Mesenchymal stem cell (in vitro differentiated cells and primary cell): ENCODE measurements around the gene OPRL1.

ENCODE experiments used
- DNase-seq: peaks from one replicate; pipeline ENCODE4 v3.0.0-alpha.2; 2013
- H2AFZ ChIP-seq: one replicate; pipeline ENCODE4 v1.6.1; 2013; ENCODE audit warnings: low read depth, mild to moderate bottlenecking, control low read depth, inconsistent platforms, low read length, moderate library complexity
- H2AK5ac ChIP-seq: 2 replicates; pipeline ENCODE4 v1.6.1; 2013; ENCODE audit warnings: low read length, moderate library complexity, mild to moderate bottlenecking, inconsistent platforms; ENCODE audit not compliant: severe bottlenecking
- H2BK120ac ChIP-seq: one replicate; pipeline ENCODE4 v1.6.1; 2013; ENCODE audit warnings: low read depth, mild to moderate bottlenecking, inconsistent platforms, low read length, moderate library complexity
- H2BK12ac ChIP-seq, 2 experiments: one replicate each; pipeline ENCODE4 v1.6.1; 2013; ENCODE audit warnings: inconsistent platforms in 2 of 2, low read length in 2 of 2, mild to moderate bottlenecking in 2 of 2, moderate library complexity in 2 of 2, control low read depth in 1 of 2
- H2BK15ac ChIP-seq: one replicate; pipeline ENCODE4 v1.6.1; 2013; ENCODE audit warnings: mild to moderate bottlenecking, low read depth, inconsistent platforms; ENCODE audit not compliant: poor library complexity, severe bottlenecking
- H2BK5ac ChIP-seq: 2 replicates; pipeline ENCODE4 v1.6.1; 2013; ENCODE audit warnings: low read depth, mild to moderate bottlenecking, low read length, control low read depth, inconsistent platforms; ENCODE audit not compliant: poor library complexity, severe bottlenecking
- H3K14ac ChIP-seq, 2 experiments: one replicate each; pipeline ENCODE4 v1.6.1; 2013; ENCODE audit warnings: inconsistent platforms in 2 of 2, low read length in 2 of 2, control low read depth in 1 of 2, mild to moderate bottlenecking in 1 of 2, moderate library complexity in 1 of 2
- H3K18ac ChIP-seq, 2 experiments: one replicate each; pipeline ENCODE4 v1.6.1; 2013; ENCODE audit warnings: inconsistent platforms in 2 of 2, low read length in 2 of 2, control low read depth in 1 of 2, low read depth in 1 of 2, mild to moderate bottlenecking in 1 of 2
- H3K23ac ChIP-seq, 2 experiments: one replicate each; pipeline ENCODE4 v1.6.1; 2013; ENCODE audit warnings: inconsistent platforms in 2 of 2, low read length in 2 of 2, mild to moderate bottlenecking in 2 of 2, moderate library complexity in 2 of 2, control low read depth in 1 of 2
- H3K27ac ChIP-seq: 2 replicates; pipeline ENCODE4 v1.5.1; 2013; ENCODE audit warnings: mild to moderate bottlenecking, moderate library complexity, low read length, control low read depth, inconsistent platforms; ENCODE audit not compliant: poor library complexity, severe bottlenecking
- H3K27me3 ChIP-seq, 2 experiments: 2 replicates each; pipeline versions ENCODE4 v1.6.1 to v1.7.0; 2013; ENCODE audit warnings: low read length in 2 of 2, mild to moderate bottlenecking in 2 of 2, moderate library complexity in 2 of 2, control low read depth in 1 of 2, inconsistent platforms in 1 of 2; ENCODE audit not compliant: control insufficient read depth in 1 of 2, insufficient read depth in 1 of 2
- H3K36me3 ChIP-seq, 2 experiments: 2 replicates each; pipeline versions ENCODE4 v1.6.1 to v1.7.0; 2013; ENCODE audit warnings: low read length in 2 of 2, control low read depth in 1 of 2, inconsistent platforms in 1 of 2, low read depth in 1 of 2, mild to moderate bottlenecking in 1 of 2; ENCODE audit not compliant: insufficient read depth in 2 of 2, control insufficient read depth in 1 of 2
- H3K4ac ChIP-seq, 2 experiments: one replicate each; pipeline ENCODE4 v1.6.1; 2013; ENCODE audit warnings: inconsistent platforms in 2 of 2, low read length in 2 of 2, mild to moderate bottlenecking in 2 of 2, moderate library complexity in 2 of 2, control low read depth in 1 of 2, low read depth in 1 of 2
- H3K4me1 ChIP-seq: 2 replicates; pipeline ENCODE4 v1.6.1; 2013; ENCODE audit warnings: low read depth, low read length, control low read depth; ENCODE audit not compliant: control insufficient read depth, insufficient read depth
- H3K4me2 ChIP-seq: 2 replicates; pipeline ENCODE4 v1.6.1; 2013; ENCODE audit warnings: low read length, mild to moderate bottlenecking, inconsistent platforms; ENCODE audit not compliant: poor library complexity, severe bottlenecking
- H3K4me3 ChIP-seq, 2 experiments: 2 replicates each; pipeline versions ENCODE4 v1.5.1 to v1.7.0; 2013; ENCODE audit warnings: low read length in 2 of 2, mild to moderate bottlenecking in 2 of 2, control low read depth in 1 of 2, low read depth in 1 of 2; ENCODE audit not compliant: insufficient read depth in 1 of 2
- H3K79me1 ChIP-seq: replicated peaks from 2 replicates; pipeline ENCODE4 v1.6.1; 2013; ENCODE audit warnings: mild to moderate bottlenecking, control low read depth, low read length, inconsistent platforms; ENCODE audit not compliant: poor library complexity, severe bottlenecking
- H3K9ac ChIP-seq: 2 replicates; pipeline ENCODE4 v1.7.0; 2013; ENCODE audit warnings: mild to moderate bottlenecking, low read length, moderate library complexity
- H3K9me3 ChIP-seq: 2 replicates; pipeline ENCODE4 v1.7.0; 2013; ENCODE audit warnings: mild to moderate bottlenecking, low read length; ENCODE audit not compliant: control insufficient read depth
- H4K8ac ChIP-seq: one replicate; pipeline ENCODE4 v1.6.1; 2013; ENCODE audit warnings: inconsistent platforms, mild to moderate bottlenecking, low read length, moderate library complexity
- H4K91ac ChIP-seq: one replicate; pipeline ENCODE4 v1.6.1; 2013; ENCODE audit warnings: mild to moderate bottlenecking, low read length, inconsistent platforms
- WGBS: methylation state at CpG from one replicate; pipeline ENCODE4 v1.1.7; 2013; ENCODE audit warnings: mixed read lengths; 5-methylcytosine and 5-hydroxymethylcytosine counted together

Gene OPRL1

DNA sequence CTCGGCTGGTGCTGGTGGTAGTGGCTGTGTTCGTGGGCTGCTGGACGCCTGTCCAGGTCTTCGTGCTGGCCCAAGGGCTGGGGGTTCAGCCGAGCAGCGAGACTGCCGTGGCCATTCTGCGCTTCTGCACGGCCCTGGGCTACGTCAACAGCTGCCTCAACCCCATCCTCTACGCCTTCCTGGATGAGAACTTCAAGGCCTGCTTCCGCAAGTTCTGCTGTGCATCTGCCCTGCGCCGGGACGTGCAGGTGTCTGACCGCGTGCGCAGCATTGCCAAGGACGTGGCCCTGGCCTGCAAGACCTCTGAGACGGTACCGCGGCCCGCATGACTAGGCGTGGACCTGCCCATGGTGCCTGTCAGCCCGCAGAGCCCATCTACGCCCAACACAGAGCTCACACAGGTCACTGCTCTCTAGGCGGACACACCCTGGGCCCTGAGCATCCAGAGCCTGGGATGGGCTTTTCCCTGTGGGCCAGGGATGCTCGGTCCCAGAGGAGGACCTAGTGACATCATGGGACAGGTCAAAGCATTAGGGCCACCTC lies 18.7 kb downstream of the OPRL1 start:
- no peak for DNase-seq
- Histone ChIP-seq H3K4me3 (no peak overlapping the region), H3K9me3 (no peaks in the 10 kb centered on the region), H3K23ac (no peak overlapping the region), H3K4me2 (no peak overlapping the region), H2BK120ac (no peak overlapping the region), H3K14ac (peak overlapping the region in 1 of 2 experiments; percentile 4), H3K4me1 (peaks cover 12% of the 10 kb centered on the region), H3K4ac (no peak overlapping the region), H2BK5ac (no peak overlapping the region), H3K18ac (no peak overlapping the region), H3K36me3 (peaks cover 0 to 10% of the 10 kb centered on the region in 2 experiments), H4K8ac (no peak overlapping the region), H3K27me3 (peaks cover 40 to 42% of the 10 kb centered on the region in 2 experiments), H2AFZ (no peak overlapping the region), H2BK15ac (no peak overlapping the region), H2AK5ac (no peak overlapping the region), H3K79me1 (no peaks in the 10 kb centered on the region), H2BK12ac (no peak overlapping the region), H4K91ac (no peak overlapping the region), H3K9ac (no peak overlapping the region), H3K27ac (no peak overlapping the region)
- WGBS: 89% methylated on average over 28 of the region's 28 CpGs

DNA sequence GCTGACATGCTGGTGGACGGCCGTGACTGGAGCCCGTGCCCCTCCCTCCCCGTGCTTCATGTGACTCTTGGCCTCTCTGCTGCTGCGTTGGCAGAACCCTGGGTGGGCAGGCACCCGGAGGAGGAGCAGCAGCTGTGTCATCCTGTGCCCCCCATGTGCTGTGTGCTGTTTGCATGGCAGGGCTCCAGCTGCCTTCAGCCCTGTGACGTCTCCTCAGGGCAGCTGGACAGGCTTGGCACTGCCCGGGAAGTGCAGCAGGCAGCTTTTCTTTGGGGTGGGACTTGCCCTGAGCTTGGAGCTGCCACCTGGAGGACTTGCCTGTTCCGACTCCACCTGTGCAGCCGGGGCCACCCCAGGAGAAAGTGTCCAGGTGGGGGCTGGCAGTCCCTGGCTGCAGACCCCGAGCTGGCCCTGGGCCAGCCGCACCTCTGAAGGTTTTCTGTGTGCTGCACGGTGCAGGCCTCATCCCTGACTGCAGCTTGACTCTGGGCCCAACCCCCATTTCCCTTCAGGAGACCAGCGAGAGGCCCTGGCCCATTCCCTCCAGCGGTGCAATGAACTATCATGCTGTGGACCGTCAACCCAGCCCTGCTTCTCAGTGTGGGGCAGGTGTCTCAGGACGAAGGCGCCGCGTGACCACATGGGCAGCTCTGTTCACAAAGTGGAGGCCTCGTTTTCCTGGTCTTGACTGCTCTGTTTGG lies 19.4 kb downstream of the OPRL1 start:
- Histone ChIP-seq H3K4me1 (peaks cover 18% of the 10 kb centered on the region), H3K4me2 (no peak overlapping the region), H3K9ac (no peak overlapping the region), H2AFZ (no peak overlapping the region), H4K91ac (no peak overlapping the region), H3K27ac (no peak overlapping the region), H4K8ac (no peak overlapping the region), H2BK5ac (no peak overlapping the region), H3K27me3 (peaks cover 47 to 49% of the 10 kb centered on the region in 2 experiments), H3K4me3 (no peak overlapping the region), H3K23ac (no peak overlapping the region), H3K9me3 (no peaks in the 10 kb centered on the region), H3K79me1 (no peaks in the 10 kb centered on the region), H2BK120ac (no peak overlapping the region), H2BK15ac (no peak overlapping the region), H3K4ac (no peak overlapping the region), H3K14ac (no peak overlapping the region), H2AK5ac (no peak overlapping the region), H3K18ac (no peak overlapping the region), H3K36me3 (peaks cover 0 to 10% of the 10 kb centered on the region in 2 experiments), H2BK12ac (no peak overlapping the region)
- no peak for DNase-seq
- 87% methylated on average over 20 of the region's 21 CpGs for WGBS

DNA sequence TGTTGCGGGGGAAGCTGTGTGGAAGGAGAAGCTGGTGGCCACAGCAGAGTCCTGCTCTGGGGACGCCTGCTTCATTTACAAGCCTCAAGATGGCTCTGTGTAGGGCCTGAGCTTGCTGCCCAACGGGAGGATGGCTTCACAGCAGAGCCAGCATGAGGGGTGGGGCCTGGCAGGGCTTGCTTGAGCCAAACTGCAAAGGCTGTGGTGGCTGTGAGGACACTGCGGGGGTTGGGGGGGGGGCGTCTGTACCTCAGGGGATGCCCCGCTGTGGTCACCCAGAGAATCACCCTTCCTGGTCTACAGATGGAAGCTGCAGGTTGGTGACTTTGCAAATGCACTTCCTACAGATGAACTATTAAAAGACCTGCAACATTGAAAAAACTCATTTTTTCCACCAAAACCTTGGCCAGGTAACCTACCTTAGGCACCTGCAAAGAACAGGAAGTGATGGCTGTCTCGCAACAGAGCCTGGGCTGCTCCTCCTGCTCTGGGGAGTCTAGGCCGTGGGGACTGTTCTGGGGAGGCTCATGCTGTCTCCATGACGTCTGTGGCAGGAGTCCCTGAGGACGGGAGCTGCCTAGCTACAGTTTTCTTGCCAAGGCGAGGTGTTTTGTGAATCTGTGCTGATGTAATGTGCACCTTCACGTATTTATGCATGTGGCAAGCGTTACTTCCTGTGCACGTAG lies 20.1 kb downstream of the OPRL1 start:
- Histone ChIP-seq H3K27me3 (peaks cover 47 to 51% of the 10 kb centered on the region in 2 experiments), H4K91ac (no peak overlapping the region), H3K9ac (no peak overlapping the region), H3K27ac (no peak overlapping the region), H3K4ac (no peak overlapping the region), H3K18ac (no peak overlapping the region), H2BK120ac (no peak overlapping the region), H3K36me3 (peaks cover 0 to 10% of the 10 kb centered on the region in 2 experiments), H3K79me1 (no peaks in the 10 kb centered on the region), H3K4me2 (no peak overlapping the region), H2BK15ac (no peak overlapping the region), H2BK5ac (no peak overlapping the region), H2AK5ac (no peak overlapping the region), H3K4me3 (no peak overlapping the region), H3K9me3 (no peaks in the 10 kb centered on the region), H2BK12ac (no peak overlapping the region), H3K4me1 (peaks cover 21% of the 10 kb centered on the region), H4K8ac (no peak overlapping the region), H3K14ac (no peak overlapping the region), H2AFZ (no peak overlapping the region), H3K23ac (no peak overlapping the region)
- DNase-seq: no peak
- 70% methylated on average over 14 of the region's 14 CpGs for WGBS

DNA sequence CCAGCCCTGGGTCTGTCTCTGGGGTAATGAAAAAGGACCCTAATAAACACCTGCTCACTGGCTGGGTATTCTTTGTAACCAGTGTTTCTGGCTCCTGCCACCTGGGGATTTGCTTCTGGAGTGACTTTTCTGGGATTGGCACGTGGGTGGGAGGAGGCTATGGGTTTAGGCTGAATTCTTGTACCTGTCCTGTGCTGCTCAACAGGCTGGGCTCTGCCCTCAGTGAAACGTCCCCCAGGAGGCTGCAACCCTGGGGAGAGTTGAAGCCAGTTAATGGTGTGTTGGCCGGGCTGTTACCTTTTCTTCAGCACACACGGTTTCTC lies 20.6 kb downstream of the OPRL1 start:
- 43% methylated on average over 1 of the region's 4 CpGs for WGBS
- Histone ChIP-seq H3K4ac (no peak overlapping the region), H3K4me1 (peaks cover 21% of the 10 kb centered on the region), H2BK5ac (no peak overlapping the region), H3K9me3 (no peaks in the 10 kb centered on the region), H3K36me3 (peaks cover 0 to 10% of the 10 kb centered on the region in 2 experiments), H2BK15ac (no peak overlapping the region), H3K14ac (no peak overlapping the region), H2AK5ac (no peak overlapping the region), H3K4me3 (no peak overlapping the region), H3K27ac (no peak overlapping the region), H3K79me1 (no peaks in the 10 kb centered on the region), H3K27me3 (peaks cover 47 to 51% of the 10 kb centered on the region in 2 experiments), H2BK12ac (no peak overlapping the region), H4K91ac (no peak overlapping the region), H3K23ac (no peak overlapping the region), H3K4me2 (no peak overlapping the region), H3K18ac (no peak overlapping the region), H2AFZ (no peak overlapping the region), H4K8ac (no peak overlapping the region), H2BK120ac (no peak overlapping the region), H3K9ac (no peak overlapping the region)
- no peak for DNase-seq
